ENCODE results near the gene WFDC12. TPM values are rescaled to one million over a fixed set of nuclear protein-coding genes. Genes with fewer than 3 reads are reported as not detected.

Gene WFDC12
- polyA plus RNA-seq, 1 donor (not counting 4 experiments of a cell fraction or from before 2014, with no cell fraction given): 1.8 TPM

GRCh38 chr20:45097485-45098102 lies 26.7 kb downstream of the WFDC12 start:
- TF ChIP-seq CTCF (optimal IDR thresholded peaks at IDR 0.05 in 1 of 3, IDR thresholded peaks at IDR 0.05 in 1 of 3, conservative IDR thresholded peaks at IDR 0.05 in 1 of 3; ENCODE audit: extremely low read depth in 1 of 3, insufficient read depth in 2 of 3, low read length in 3 of 3) (no peak), EZH2 (IDR thresholded peaks at IDR 0.05; ENCODE audit: low read length) (no peak)
- H2AFZ ChIP-seq (ENCODE audit: control insufficient read depth, low read length): no peak overlapping the region
- H3K4me2 ChIP-seq (ENCODE audit: control insufficient read depth, extremely low read depth, insufficient read depth, low read depth, low read length): no peak overlapping the region

DNA sequence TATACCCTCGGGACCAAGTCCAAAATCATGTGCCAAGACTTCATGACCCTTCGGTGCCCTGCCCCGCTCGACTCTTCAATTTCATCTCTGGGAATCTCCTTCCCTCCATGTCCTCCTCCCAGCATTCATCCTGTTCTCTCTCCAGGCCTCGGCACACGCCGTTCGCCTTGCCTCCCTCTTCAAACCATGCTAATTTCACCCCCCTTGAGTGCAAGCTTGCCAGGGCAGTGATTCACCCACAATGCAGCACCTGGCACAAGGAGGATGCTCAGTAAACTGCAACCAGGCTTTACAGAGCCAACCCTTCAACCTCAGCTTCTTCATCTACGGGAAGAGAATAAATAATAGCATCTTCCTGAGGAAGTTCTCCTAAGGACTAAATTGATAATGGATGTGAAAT lies 27.5 kb downstream of the WFDC12 start:
- no peaks in the 10 kb centered on the region for H4K20me1 ChIP-seq (ENCODE audit: control insufficient read depth, extremely low read depth, insufficient read depth, low read length)
- FAIRE-seq: no peak
- dilution Hi-C loops (cut with MboI; ENCODE audit: extremely low pct_ligation_motif_present, low sequenced_read_pairs): no loop called here

More at GRCh38 chr20:45097485-45098102, 26.7 kb downstream of the WFDC12 start:
- no peak for FAIRE-seq
- H3K79me2 ChIP-seq (ENCODE audit: control insufficient read depth, insufficient read depth, low read length): no peaks in the 10 kb centered on the region
- no peak overlapping the region for H3K9ac ChIP-seq (ENCODE audit: control insufficient read depth, extremely low read depth, insufficient read depth, low read length)
- no peak overlapping the region for H3K27ac ChIP-seq (ENCODE audit: control insufficient read depth, insufficient read depth, low read length)
- peaks cover 11% of the 10 kb centered on the region for H3K4me1 ChIP-seq (ENCODE audit: control insufficient read depth, extremely low read depth, insufficient read depth, low read length)
- dilution Hi-C loops (cut with MboI; ENCODE audit: extremely low pct_ligation_motif_present, low sequenced_read_pairs): no loop called here
- H3K9me3 ChIP-seq (ENCODE audit: control insufficient read depth, low read depth, low read length): no peaks in the 10 kb centered on the region
- H3K9me1 ChIP-seq (ENCODE audit: control insufficient read depth, extremely low read depth, insufficient read depth, low read length): no peaks in the 10 kb centered on the region
- no peaks in the 10 kb centered on the region for H3K27me3 ChIP-seq (ENCODE audit: control insufficient read depth, extremely low read depth, insufficient read depth, low read length)
- no peak for DNase-seq (ENCODE audit: low read depth, low spot score)
- H4K20me1 ChIP-seq (ENCODE audit: control insufficient read depth, extremely low read depth, insufficient read depth, low read length): no peaks in the 10 kb centered on the region
- H3K4me3 ChIP-seq (ENCODE audit: control insufficient read depth in 2 of 3, extremely low read depth in 1 of 3, insufficient read depth in 2 of 3, low read depth in 1 of 3, low read length in 3 of 3): no peak overlapping the region
- H3K36me3 ChIP-seq (ENCODE audit: control insufficient read depth in 2 of 2, extremely low read depth in 1 of 2, insufficient read depth in 2 of 2, low read length in 2 of 2): no peaks in the 10 kb centered on the region

More for the DNA sequence above, 27.5 kb downstream of the WFDC12 start:
- no peak overlapping the region for H3K27ac ChIP-seq (ENCODE audit: control insufficient read depth, insufficient read depth, low read length)
- peaks cover 11% of the 10 kb centered on the region for H3K4me1 ChIP-seq (ENCODE audit: control insufficient read depth, extremely low read depth, insufficient read depth, low read length)
- TF ChIP-seq CTCF (optimal IDR thresholded peaks at IDR 0.05 in 1 of 3, IDR thresholded peaks at IDR 0.05 in 1 of 3, conservative IDR thresholded peaks at IDR 0.05 in 1 of 3; ENCODE audit: extremely low read depth in 1 of 3, insufficient read depth in 2 of 3, low read length in 3 of 3): no peak
- TF ChIP-seq EZH2 (IDR thresholded peaks at IDR 0.05; ENCODE audit: low read length): no peak
- H3K9me3 ChIP-seq (ENCODE audit: control insufficient read depth, low read depth, low read length): no peaks in the 10 kb centered on the region
- no peak overlapping the region for H3K4me2 ChIP-seq (ENCODE audit: control insufficient read depth, extremely low read depth, insufficient read depth, low read depth, low read length)
- no peak overlapping the region for H3K4me3 ChIP-seq (ENCODE audit: control insufficient read depth in 2 of 3, extremely low read depth in 1 of 3, insufficient read depth in 2 of 3, low read depth in 1 of 3, low read length in 3 of 3)
- no peaks in the 10 kb centered on the region for H3K36me3 ChIP-seq (ENCODE audit: control insufficient read depth in 2 of 2, extremely low read depth in 1 of 2, insufficient read depth in 2 of 2, low read length in 2 of 2)
- no peaks in the 10 kb centered on the region for H3K27me3 ChIP-seq (ENCODE audit: control insufficient read depth, extremely low read depth, insufficient read depth, low read length)
- H3K79me2 ChIP-seq (ENCODE audit: control insufficient read depth, insufficient read depth, low read length): no peaks in the 10 kb centered on the region
- DNase-seq (ENCODE audit: low read depth, low spot score): no peak
- no peak overlapping the region for H2AFZ ChIP-seq (ENCODE audit: control insufficient read depth, low read length)
- no peak overlapping the region for H3K9ac ChIP-seq (ENCODE audit: control insufficient read depth, extremely low read depth, insufficient read depth, low read length)
- H3K9me1 ChIP-seq (ENCODE audit: control insufficient read depth, extremely low read depth, insufficient read depth, low read length): no peaks in the 10 kb centered on the region

All from keratinocyte (primary cell).